Mesothelial cell of epicardium (in vitro differentiated cells): Measurements from ENCODE around the gene CRYBG1. TPM values are rescaled to one million over a fixed set of nuclear protein-coding genes. Genes with fewer than 3 reads are reported as not detected.

Source experiments
- DNase-seq, 2 experiments: peaks; one replicate each; pipeline ENCODE4 v3.0.0; 2021; ENCODE audit warnings: low spot score in 2 of 2; ENCODE audit not compliant: unreplicated experiment in 2 of 2
- H3K27ac Mint-ChIP-seq: 2 replicates; pipeline ENCODE4 v1.8.0; 2021; ENCODE audit warnings: mixed read lengths
- H3K27me3 Mint-ChIP-seq: 2 replicates; pipeline ENCODE4 v1.8.0; 2021; ENCODE audit warnings: low read depth, mixed read lengths
- H3K36me3 Mint-ChIP-seq: 2 replicates; pipeline ENCODE4 v1.8.0; 2021; ENCODE audit warnings: mixed read lengths
- H3K4me1 Mint-ChIP-seq: 2 replicates; pipeline ENCODE4 v1.8.0; 2021; ENCODE audit warnings: mixed read lengths
- H3K4me3 Mint-ChIP-seq: 2 replicates; pipeline ENCODE4 v1.8.0; 2021; ENCODE audit warnings: mild to moderate bottlenecking, moderate library complexity, mixed read lengths
- H3K9me3 Mint-ChIP-seq: 2 replicates; pipeline ENCODE4 v1.8.0; 2021; ENCODE audit warnings: mixed read lengths
- total RNA-seq: library from RNA; stranded (reverse); gene quantifications from 3 replicates; pipeline ENCODE4 v1.2.1, GENCODE V29; 2021
- TF ChIP-seq, protein P1 (sequence below): fragments of 200-600 bp; sonication (generic); IDR thresholded peaks from one replicate; pipeline ENCODE4 v1.5.0; 2021; ENCODE audit warnings: antibody characterized with exemption; ENCODE audit not compliant: unreplicated experiment

CRYBG1 gene
- total RNA-seq, 1 donor from 2014 or later, result 0.74 TPM

DNA sequence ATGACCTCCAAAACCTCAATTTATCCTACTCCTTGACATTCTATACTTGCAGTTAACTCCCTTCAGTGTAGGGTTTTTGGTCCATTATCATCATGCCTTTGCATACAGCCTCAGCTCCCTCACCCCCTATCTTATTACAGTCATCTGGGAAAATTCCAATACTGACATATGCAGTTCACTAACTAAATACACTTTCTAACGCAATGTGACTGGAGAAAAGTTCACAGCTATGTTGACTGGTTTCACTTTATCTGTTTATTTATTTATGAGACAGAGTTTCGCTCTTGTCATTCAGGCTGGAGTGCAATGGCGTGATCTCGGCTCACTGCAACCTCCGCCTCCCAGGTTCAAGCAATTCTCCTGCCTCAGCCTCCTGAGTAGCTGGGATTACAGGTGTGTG lies 64.9 kb downstream of the CRYBG1 start:
- TF ChIP-seq, protein P1, sequence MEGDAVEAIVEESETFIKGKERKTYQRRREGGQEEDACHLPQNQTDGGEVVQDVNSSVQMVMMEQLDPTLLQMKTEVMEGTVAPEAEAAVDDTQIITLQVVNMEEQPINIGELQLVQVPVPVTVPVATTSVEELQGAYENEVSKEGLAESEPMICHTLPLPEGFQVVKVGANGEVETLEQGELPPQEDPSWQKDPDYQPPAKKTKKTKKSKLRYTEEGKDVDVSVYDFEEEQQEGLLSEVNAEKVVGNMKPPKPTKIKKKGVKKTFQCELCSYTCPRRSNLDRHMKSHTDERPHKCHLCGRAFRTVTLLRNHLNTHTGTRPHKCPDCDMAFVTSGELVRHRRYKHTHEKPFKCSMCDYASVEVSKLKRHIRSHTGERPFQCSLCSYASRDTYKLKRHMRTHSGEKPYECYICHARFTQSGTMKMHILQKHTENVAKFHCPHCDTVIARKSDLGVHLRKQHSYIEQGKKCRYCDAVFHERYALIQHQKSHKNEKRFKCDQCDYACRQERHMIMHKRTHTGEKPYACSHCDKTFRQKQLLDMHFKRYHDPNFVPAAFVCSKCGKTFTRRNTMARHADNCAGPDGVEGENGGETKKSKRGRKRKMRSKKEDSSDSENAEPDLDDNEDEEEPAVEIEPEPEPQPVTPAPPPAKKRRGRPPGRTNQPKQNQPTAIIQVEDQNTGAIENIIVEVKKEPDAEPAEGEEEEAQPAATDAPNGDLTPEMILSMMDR, result no peak
- H3K27ac Mint-ChIP-seq, result no peak overlapping the region
- no peaks in the 10 kb centered on the region for H3K4me1 Mint-ChIP-seq
- no peak overlapping the region for H3K4me3 Mint-ChIP-seq
- no peaks in the 10 kb centered on the region for H3K36me3 Mint-ChIP-seq
- peaks cover 4% of the 10 kb centered on the region for H3K27me3 Mint-ChIP-seq
- no peaks in the 10 kb centered on the region for H3K9me3 Mint-ChIP-seq
- no peak for DNase-seq

DNA sequence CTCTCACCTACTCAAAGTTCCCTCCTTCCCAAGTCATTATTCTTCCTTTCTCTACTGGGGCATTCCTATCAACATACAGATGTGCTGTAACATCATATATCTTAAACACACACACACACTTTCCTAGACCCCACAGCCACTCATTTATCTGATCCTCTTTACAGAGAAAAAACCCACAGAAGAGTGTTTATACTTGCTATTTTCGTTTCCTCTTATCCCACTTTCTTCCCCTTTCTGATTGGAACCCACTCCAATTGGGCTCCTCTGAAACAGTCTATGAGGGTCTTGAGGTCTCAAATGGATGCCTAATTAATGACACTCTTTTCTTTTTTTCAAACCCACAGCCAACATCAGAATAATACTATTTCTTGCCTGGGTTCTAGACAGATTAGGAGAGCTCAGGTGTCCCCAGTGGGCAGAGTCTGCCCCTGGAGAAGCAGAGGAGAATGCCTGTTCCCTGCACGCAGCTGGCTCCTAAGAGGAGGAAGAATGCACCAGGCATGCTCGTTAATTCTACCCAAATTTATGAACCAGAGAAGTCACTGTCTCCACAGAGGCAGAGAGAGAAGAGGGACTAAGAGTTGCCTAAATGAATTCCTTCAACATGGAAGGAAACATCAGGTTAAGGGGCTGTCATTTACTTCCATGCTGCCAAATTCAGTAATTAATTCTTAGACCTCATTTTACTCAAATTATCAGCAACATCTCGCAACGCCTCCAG lies 65.9 kb downstream of the CRYBG1 start:
- H3K36me3 Mint-ChIP-seq, result no peaks in the 10 kb centered on the region
- no peak overlapping the region for H3K4me3 Mint-ChIP-seq
- no peak for DNase-seq
- TF ChIP-seq, protein P1, result no peak
- peaks cover 4% of the 10 kb centered on the region for H3K27me3 Mint-ChIP-seq
- no peaks in the 10 kb centered on the region for H3K9me3 Mint-ChIP-seq
- H3K4me1 Mint-ChIP-seq, result no peaks in the 10 kb centered on the region
- H3K27ac Mint-ChIP-seq, result no peak overlapping the region

DNA sequence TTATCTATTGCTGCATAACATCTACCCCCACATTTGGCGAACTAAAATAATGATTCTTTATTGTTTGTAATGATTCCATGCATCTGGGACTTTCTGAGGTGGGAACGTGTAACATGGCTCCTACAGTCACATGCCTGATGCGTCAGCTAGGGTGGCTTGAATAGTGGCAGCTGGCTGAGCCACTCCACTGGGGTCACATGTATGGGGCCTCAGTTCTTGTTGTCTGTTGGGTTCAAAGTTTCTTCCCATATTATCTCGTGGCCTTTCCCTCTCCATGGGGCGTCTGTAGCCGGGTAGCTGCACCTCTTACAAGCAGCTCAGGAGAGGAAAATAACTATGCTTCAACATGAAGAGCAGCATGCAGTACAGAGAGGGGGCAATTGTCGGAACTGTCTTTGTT lies 69.9 kb downstream of the CRYBG1 start:
- Mint-ChIP-seq H3K27ac (no peak overlapping the region), H3K9me3 (no peaks in the 10 kb centered on the region), H3K36me3 (no peaks in the 10 kb centered on the region), H3K4me3 (no peak overlapping the region), H3K27me3 (peaks cover 4% of the 10 kb centered on the region), H3K4me1 (no peaks in the 10 kb centered on the region)
- TF ChIP-seq, protein P1, result no peak
- no peak for DNase-seq

DNA sequence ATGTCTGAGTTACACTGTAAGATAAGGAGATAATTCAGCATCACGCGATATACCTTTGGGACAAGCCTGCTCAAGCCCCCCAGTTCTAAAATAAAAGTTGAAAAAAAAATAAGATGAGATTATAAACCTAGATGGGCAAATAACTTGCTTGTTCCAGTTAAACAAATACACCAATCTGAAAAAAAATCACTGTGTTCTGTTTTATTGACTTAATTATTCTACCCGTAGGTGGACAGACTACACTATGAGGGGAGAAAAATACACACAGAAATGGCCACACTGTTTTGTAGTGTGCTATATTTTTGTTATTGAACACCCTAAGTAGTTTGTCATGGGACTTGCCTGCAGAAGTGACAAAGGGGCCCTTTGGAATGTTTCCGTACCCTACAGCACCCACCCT lies 70.9 kb downstream of the CRYBG1 start:
- H3K4me3 Mint-ChIP-seq, result no peak overlapping the region
- H3K27ac Mint-ChIP-seq, result no peak overlapping the region

DNA sequence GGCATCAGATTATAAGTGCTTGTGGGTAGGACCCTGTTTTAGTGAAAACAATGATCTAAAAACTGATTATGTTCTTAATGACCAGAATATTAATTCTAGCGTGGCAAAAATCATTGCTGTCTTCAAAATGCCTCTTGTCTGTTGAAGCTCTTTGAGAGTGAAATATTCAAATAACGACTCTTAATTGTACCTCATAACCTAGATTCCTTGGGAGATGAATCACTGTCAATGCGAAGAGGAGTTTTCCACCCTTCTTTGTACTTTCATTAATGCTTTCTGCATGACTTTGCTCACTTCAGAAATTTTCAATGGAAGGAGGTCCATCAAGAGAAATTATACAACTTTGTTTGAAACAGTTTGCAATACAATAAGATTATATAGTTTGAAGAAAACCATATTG lies 71.5 kb downstream of the CRYBG1 start:
- no peaks in the 10 kb centered on the region for H3K9me3 Mint-ChIP-seq
- TF ChIP-seq, protein P1, result no peak
- H3K4me3 Mint-ChIP-seq, result no peak overlapping the region
- no peak overlapping the region for H3K27ac Mint-ChIP-seq
- H3K36me3 Mint-ChIP-seq, result no peaks in the 10 kb centered on the region
- no peaks in the 10 kb centered on the region for H3K4me1 Mint-ChIP-seq
- peaks cover 4% of the 10 kb centered on the region for H3K27me3 Mint-ChIP-seq
- no peak for DNase-seq

More for the DNA sequence above, 70.9 kb downstream of the CRYBG1 start:
- DNase-seq, result no peak
- TF ChIP-seq, protein P1, result no peak
- Mint-ChIP-seq H3K4me1 (no peaks in the 10 kb centered on the region), H3K27me3 (peaks cover 4% of the 10 kb centered on the region), H3K9me3 (no peaks in the 10 kb centered on the region), H3K36me3 (no peaks in the 10 kb centered on the region)
